ENCODE data around the gene ADGRF5.

The ADGRF5 gene

DNA sequence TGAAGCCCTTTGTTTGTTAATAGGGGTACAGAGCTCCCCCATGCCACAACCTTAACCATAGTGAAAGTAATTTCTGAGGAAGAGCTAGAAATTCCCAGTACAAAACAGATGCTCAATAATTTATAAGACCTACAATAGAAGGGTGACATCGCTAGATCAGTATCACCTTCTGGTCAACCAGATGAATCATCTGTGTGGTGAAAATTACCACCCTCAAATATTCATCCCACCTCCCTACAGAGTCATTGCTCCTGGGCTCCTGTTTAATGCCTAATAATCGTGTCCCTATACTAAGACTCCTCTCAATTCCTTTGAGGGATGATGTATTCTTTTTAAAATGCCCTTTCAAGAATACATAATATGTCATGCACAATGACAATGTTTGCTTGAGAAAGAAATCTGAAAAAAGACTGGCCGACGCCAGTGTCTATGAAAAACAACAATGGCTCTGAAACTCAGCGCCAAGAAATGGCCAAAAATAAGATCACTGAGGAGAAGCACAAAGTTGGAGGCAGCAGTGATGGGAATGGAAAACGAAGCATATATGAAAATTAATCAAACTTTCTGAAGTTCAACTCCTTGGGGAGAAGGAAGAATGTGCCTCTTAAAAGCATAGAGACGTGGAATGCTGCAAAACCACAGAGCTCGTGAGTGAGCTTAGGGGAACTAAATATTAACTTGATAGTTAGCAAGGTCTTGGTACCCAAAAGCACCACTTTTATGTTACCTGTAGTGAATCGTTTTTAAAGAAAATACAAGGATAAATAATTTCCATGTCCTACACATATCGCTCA lies 11.0 kb upstream of the ADGRF5 start:
- no peak; the same call in 2 of the 3 replicates for ATAC-seq (ENCODE audit: low read depth)
- H3K4me1 ChIP-seq (ENCODE audit: insufficient read depth, poor library complexity, severe bottlenecking) = peaks cover 1% of the 10 kb centered on the region
- H3K36me3 ChIP-seq (ENCODE audit: low read depth) = no peaks in the 10 kb centered on the region
- no peak overlapping the region for H3K27ac ChIP-seq (ENCODE audit: poor library complexity, severe bottlenecking)
- H3K27me3 ChIP-seq (ENCODE audit: insufficient read depth, poor library complexity, severe bottlenecking) = no peaks in the 10 kb centered on the region
- H3K4me3 ChIP-seq (ENCODE audit: severe bottlenecking) = no peak overlapping the region
- H3K9me3 ChIP-seq (ENCODE audit: severe bottlenecking) = no peaks in the 10 kb centered on the region
- TF ChIP-seq, protein P1, sequence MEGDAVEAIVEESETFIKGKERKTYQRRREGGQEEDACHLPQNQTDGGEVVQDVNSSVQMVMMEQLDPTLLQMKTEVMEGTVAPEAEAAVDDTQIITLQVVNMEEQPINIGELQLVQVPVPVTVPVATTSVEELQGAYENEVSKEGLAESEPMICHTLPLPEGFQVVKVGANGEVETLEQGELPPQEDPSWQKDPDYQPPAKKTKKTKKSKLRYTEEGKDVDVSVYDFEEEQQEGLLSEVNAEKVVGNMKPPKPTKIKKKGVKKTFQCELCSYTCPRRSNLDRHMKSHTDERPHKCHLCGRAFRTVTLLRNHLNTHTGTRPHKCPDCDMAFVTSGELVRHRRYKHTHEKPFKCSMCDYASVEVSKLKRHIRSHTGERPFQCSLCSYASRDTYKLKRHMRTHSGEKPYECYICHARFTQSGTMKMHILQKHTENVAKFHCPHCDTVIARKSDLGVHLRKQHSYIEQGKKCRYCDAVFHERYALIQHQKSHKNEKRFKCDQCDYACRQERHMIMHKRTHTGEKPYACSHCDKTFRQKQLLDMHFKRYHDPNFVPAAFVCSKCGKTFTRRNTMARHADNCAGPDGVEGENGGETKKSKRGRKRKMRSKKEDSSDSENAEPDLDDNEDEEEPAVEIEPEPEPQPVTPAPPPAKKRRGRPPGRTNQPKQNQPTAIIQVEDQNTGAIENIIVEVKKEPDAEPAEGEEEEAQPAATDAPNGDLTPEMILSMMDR (IDR thresholded peaks at IDR 0.05; ENCODE audit: poor library complexity, severe bottlenecking) = no peak
- no peak for DNase-seq (ENCODE audit: low spot score)

DNA sequence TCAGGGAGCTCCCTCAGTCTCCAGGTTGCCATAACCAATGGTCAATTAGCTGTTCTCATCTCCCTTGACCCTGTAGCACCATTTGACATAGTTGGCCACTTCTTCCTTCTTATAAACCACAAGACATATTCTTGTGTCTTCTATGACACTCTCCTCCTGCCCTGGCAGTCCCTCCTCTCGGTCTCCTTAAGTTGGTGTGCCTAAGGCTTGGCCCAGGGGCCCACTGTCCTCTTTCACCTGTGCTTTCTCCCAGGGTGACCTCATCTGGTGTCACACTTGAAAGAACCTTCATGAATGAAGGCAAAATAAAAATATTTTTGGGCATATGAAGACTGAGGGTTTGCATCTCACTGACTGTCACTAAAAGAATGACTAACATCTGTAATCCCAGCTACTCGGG lies 9.7 kb upstream of the ADGRF5 start:
- Histone ChIP-seq H3K27ac (ENCODE audit: poor library complexity, severe bottlenecking) (no peak overlapping the region), H3K36me3 (ENCODE audit: low read depth) (no peaks in the 10 kb centered on the region), H3K9me3 (ENCODE audit: severe bottlenecking) (no peaks in the 10 kb centered on the region), H3K4me3 (ENCODE audit: severe bottlenecking) (no peak overlapping the region), H3K4me1 (ENCODE audit: insufficient read depth, poor library complexity, severe bottlenecking) (peaks cover 14% of the 10 kb centered on the region), H3K27me3 (ENCODE audit: insufficient read depth, poor library complexity, severe bottlenecking) (no peaks in the 10 kb centered on the region)
- DNase-seq (ENCODE audit: low spot score) (no peak), ATAC-seq (ENCODE audit: low read depth) (no peak)
- TF ChIP-seq, protein P1 (IDR thresholded peaks at IDR 0.05; ENCODE audit: poor library complexity, severe bottlenecking) = no peak

DNA sequence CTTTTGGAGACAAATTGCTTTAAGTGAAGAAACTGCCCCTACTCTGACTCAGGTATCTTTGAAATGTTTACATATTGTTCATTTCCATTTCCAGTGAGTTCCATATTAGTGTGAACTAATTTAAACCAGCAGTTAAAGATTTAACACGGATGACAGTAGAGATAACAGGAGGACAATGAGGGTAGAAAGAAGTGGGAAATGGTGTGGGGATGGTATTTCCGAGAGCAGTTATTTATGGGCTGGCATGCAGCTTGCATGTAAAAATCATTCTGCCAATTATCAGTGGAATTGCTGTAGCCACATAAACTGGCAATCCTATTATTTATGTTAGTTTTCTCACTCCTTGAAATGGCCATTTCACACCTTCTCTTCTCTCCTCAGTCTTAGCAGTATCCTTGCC lies 8.6 kb upstream of the ADGRF5 start:
- DNase-seq (ENCODE audit: low spot score) = no peak
- Histone ChIP-seq H3K36me3 (ENCODE audit: low read depth) (no peaks in the 10 kb centered on the region), H3K4me1 (ENCODE audit: insufficient read depth, poor library complexity, severe bottlenecking) (peaks cover 22% of the 10 kb centered on the region), H3K27me3 (ENCODE audit: insufficient read depth, poor library complexity, severe bottlenecking) (no peaks in the 10 kb centered on the region), H3K4me3 (ENCODE audit: severe bottlenecking) (no peak overlapping the region), H3K9me3 (ENCODE audit: severe bottlenecking) (no peaks in the 10 kb centered on the region), H3K27ac (ENCODE audit: poor library complexity, severe bottlenecking) (no peak overlapping the region)
- TF ChIP-seq, protein P1 (IDR thresholded peaks at IDR 0.05; ENCODE audit: poor library complexity, severe bottlenecking) = no peak
- ATAC-seq (ENCODE audit: low read depth) = no peak

DNA sequence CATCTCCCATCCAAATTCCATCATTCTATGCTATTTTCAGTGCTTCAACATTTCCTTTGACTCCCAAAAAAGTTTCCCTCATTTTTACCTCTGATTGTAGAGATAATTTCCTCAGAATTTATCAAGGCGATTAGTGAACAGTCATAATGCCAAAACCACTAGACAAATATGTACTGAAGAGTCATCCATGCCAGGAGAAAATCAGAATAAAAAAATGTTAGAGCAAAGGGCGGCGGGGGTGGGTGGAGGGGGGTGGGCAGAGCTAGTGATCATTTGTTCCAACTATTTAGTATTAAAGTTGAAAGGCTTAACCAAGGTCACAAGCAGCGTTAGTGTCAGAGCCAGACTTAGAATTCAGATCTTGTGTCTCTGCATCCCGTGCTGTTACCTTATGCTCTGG lies 5.3 kb upstream of the ADGRF5 start:
- DNase-seq (ENCODE audit: low spot score) (no peak), ATAC-seq (ENCODE audit: low read depth) (peak; percentile 48; the same call in 2 of the 3 replicates)
- Histone ChIP-seq H3K27me3 (ENCODE audit: insufficient read depth, poor library complexity, severe bottlenecking) (no peaks in the 10 kb centered on the region), H3K36me3 (ENCODE audit: low read depth) (no peaks in the 10 kb centered on the region), H3K27ac (ENCODE audit: poor library complexity, severe bottlenecking) (peak overlapping the region; percentile 79), H3K4me1 (ENCODE audit: insufficient read depth, poor library complexity, severe bottlenecking) (peaks cover 22% of the 10 kb centered on the region), H3K9me3 (ENCODE audit: severe bottlenecking) (no peaks in the 10 kb centered on the region), H3K4me3 (ENCODE audit: severe bottlenecking) (no peak overlapping the region)
- TF ChIP-seq, protein P1 (IDR thresholded peaks at IDR 0.05; ENCODE audit: poor library complexity, severe bottlenecking) = no peak

DNA sequence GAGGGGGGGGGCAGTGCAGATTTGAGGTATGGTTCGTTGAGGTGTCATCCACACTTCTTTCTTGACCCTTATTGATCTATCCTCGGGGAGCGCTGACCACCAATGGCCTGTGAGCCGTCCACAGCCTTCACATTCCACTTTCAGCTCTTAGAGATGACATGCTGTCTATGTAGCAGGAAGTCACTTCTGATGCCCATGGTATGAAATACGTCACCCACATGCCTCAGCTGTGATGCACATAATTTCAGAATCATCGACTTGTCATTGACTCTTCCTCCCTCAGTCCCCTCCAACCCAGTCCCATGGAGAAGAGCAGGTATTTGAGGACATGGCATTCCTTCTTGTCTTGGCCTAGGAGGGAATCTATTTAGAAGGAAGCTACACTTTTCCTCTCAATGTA lies 4.7 kb upstream of the ADGRF5 start:
- Histone ChIP-seq H3K27me3 (ENCODE audit: insufficient read depth, poor library complexity, severe bottlenecking) (no peaks in the 10 kb centered on the region), H3K9me3 (ENCODE audit: severe bottlenecking) (no peaks in the 10 kb centered on the region), H3K36me3 (ENCODE audit: low read depth) (no peaks in the 10 kb centered on the region), H3K4me3 (ENCODE audit: severe bottlenecking) (no peak overlapping the region), H3K4me1 (ENCODE audit: insufficient read depth, poor library complexity, severe bottlenecking) (peaks cover 22% of the 10 kb centered on the region), H3K27ac (ENCODE audit: poor library complexity, severe bottlenecking) (peak overlapping the region; percentile 79)
- ATAC-seq (ENCODE audit: low read depth) = no peak; the same call in 2 of the 3 replicates
- TF ChIP-seq, protein P1 (IDR thresholded peaks at IDR 0.05; ENCODE audit: poor library complexity, severe bottlenecking) = no peak
- no peak for DNase-seq (ENCODE audit: low spot score)

All from RWPE2 (cell line).